Bronchial epithelial cell (primary cell): ENCODE data around the gene CSNK2A1. TPM values are rescaled to one million over a fixed set of nuclear protein-coding genes. Genes with fewer than 3 reads are reported as not detected.

ENCODE experiments used
- DNase-seq: peaks from one replicate; pipeline ENCODE4 v3.0.0-alpha.2; 2010; ENCODE audit warnings: low read depth
- FAIRE-seq: peaks from 2 replicates; lab custom pipeline; 2011; peaks lifted over from hg19 to GRCh38; lab: Jason Lieb, UNC
- H3K27me3 ChIP-seq: 2 replicates; pipeline ENCODE4 v1.5.1; 2011; ENCODE audit warnings: low read length; ENCODE audit not compliant: control insufficient read depth, insufficient read depth
- H3K36me3 ChIP-seq: 2 replicates; pipeline ENCODE4 v1.5.1; 2011; ENCODE audit warnings: low read length; ENCODE audit not compliant: control insufficient read depth, insufficient read depth
- H3K4me3 ChIP-seq: 2 replicates; pipeline ENCODE4 v1.5.1; 2011; ENCODE audit warnings: mild to moderate bottlenecking, low read depth, low read length, control low read depth
- total RNA-seq: library from RNA; depleted of rRNA; stranded (reverse); fragments of >200 nt; gene quantifications from 2 replicates; pipeline ENCODE4 v1.2.1, GENCODE V29; 2014
- TF ChIP-seq, protein P1 (sequence below): IDR thresholded peaks from 2 replicates; pipeline ENCODE4 v1.5.1; 2011; ENCODE audit warnings: mild to moderate bottlenecking, moderate library complexity, low read length, control low read depth, inconsistent platforms; ENCODE audit not compliant: insufficient read depth, severe bottlenecking

CSNK2A1 gene
- total RNA-seq, 1 donor from 2014 or later: 242 TPM

DNA sequence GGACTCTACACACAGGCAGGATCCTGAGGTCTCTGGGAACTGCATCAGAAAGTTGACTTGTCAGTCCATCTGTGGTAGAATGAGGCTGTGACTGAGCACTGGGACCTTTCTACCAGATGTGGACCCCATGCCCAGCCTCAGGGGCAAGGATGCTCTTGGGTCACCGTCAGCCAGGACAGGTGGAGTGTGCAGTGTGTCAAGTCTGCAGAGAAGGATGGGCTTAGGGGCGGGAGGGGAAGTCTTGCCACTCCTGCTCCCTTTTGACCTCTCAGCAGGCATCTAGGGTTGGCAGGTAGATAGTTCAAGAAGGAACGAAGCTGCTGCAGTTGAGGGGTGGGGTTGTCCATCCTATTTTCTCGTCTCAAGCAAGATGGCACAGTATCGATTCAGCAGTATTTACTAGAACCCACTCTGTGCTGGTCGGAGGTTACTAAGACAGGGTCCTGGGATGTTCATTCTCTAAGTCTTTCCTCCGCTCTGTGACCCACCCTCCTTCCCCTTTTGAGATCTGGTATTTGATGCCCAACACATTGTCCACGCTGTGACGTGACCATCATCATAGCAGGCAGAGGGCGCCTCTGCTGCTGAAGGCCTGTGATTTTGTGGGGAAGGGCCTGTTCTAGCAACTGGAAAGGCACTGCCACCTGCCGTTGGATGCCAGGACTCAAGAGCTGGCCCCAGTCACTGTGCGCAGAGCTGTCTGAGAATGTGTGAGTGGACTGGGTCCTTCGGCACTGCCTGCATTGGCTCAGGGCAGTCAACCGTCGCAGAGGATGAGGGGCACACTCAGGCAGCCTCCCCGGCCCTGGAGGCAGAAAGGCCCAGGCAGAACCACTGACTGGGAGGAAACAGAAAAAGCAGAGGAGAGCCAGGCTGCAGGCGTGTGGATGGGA lies 112.3 kb downstream of the CSNK2A1 start:
- H3K27me3 ChIP-seq: no peaks in the 10 kb centered on the region
- FAIRE-seq (peak; percentile 75), DNase-seq (peak; percentile 68)
- TF ChIP-seq, protein P1, sequence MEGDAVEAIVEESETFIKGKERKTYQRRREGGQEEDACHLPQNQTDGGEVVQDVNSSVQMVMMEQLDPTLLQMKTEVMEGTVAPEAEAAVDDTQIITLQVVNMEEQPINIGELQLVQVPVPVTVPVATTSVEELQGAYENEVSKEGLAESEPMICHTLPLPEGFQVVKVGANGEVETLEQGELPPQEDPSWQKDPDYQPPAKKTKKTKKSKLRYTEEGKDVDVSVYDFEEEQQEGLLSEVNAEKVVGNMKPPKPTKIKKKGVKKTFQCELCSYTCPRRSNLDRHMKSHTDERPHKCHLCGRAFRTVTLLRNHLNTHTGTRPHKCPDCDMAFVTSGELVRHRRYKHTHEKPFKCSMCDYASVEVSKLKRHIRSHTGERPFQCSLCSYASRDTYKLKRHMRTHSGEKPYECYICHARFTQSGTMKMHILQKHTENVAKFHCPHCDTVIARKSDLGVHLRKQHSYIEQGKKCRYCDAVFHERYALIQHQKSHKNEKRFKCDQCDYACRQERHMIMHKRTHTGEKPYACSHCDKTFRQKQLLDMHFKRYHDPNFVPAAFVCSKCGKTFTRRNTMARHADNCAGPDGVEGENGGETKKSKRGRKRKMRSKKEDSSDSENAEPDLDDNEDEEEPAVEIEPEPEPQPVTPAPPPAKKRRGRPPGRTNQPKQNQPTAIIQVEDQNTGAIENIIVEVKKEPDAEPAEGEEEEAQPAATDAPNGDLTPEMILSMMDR: peak; percentile 83
- no peak overlapping the region for H3K4me3 ChIP-seq
- peaks cover 37% of the 10 kb centered on the region for H3K36me3 ChIP-seq

DNA sequence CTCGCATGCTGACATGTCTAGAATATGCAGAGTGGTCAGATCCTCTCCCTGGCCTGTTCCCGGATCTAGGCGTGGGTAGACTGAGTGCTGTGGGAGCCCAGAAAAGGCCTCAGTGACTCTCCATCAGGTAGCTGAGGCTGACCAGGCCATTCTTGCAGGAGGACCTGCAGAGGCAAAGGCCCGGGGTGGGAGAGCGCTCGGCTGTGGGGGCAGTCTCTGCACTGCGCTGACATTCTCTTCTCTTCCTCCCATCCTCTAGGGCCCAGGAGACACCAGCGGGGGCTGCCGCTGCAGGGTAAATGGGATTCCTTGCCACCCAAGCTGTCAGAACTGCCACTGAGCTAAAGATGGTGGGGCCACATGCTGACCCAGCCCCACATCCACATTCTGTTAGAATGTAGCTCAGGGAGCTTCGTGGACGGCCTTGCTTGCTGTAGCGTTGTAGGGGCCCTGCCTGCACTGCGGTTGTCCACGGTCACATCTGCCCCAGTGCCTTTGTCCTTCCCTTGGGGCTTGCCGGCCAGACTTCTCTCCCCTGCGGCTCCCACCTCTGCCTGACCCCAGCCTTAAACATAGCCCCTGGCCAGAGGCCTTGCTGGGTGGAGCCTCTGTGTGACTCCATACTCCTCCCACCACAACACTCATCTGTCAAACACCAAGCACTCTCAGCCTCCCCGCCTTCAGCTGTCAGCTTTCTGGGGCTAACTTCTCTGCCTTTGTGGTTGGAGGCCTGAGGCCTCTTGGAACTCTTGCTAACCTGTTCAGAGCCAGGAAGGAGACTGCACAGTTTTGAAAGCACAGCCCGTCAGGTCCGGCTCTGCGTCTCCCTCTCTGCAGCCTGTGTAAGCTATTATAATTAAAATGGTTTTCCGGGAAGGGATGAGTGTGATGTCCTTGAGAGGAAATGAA lies 113.2 kb downstream of the CSNK2A1 start:
- DNase-seq (no peak), FAIRE-seq (peak; percentile 23)
- Histone ChIP-seq H3K27me3 (no peaks in the 10 kb centered on the region), H3K4me3 (no peak overlapping the region), H3K36me3 (peaks cover 36% of the 10 kb centered on the region)
- TF ChIP-seq, protein P1: no peak

DNA sequence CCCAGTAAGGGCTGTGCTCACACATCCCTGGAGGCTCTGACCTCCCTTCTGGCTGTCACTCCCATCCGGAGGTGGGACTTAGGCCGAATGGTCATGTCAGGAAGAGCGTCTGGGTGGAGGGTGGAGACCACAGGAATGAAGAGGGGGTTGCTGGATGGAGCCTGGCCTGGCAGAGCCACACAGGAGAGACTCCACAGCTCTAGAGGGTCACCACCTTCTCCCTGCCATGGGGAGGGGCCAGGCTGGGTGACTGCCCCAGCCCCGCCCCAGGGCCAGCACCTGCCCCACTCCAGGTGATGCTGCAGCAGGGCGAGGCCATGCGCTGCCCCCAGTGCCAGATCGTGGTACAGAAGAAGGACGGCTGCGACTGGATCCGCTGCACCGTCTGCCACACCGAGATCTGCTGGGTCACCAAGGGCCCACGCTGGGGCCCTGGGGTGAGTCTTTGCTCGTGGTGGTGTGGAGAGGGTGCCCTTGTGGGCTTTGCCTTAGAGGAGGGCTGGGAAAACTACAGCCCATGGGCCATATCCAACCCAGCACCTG lies 114.9 kb downstream of the CSNK2A1 start:
- no peak for DNase-seq
- H3K36me3 ChIP-seq: peaks cover 39% of the 10 kb centered on the region

GRCh38 chr20:427849-428657 lies 115.5 kb downstream of the CSNK2A1 start:
- no peaks in the 10 kb centered on the region for H3K27me3 ChIP-seq
- H3K36me3 ChIP-seq: peaks cover 41% of the 10 kb centered on the region
- TF ChIP-seq, protein P1: no peak
- FAIRE-seq (peak; percentile 23), DNase-seq (no peak)
- no peak overlapping the region for H3K4me3 ChIP-seq

More for the DNA sequence above, 114.9 kb downstream of the CSNK2A1 start:
- TF ChIP-seq, protein P1: no peak
- FAIRE-seq: no peak
- H3K4me3 ChIP-seq: no peak overlapping the region
- no peaks in the 10 kb centered on the region for H3K27me3 ChIP-seq

- TF ChIP-seq, protein P1: no peak
- FAIRE-seq (no peak), DNase-seq (no peak)
- H3K36me3 ChIP-seq: peaks cover 46% of the 10 kb centered on the region
- no peaks in the 10 kb centered on the region for H3K27me3 ChIP-seq
- no peak overlapping the region for H3K4me3 ChIP-seq
These were observed 116.2 kb downstream of the CSNK2A1 start for GRCh38 chr20:427401-427800.
